Keratinocyte (primary cell): Measurements from ENCODE around the gene ZNRD2. TPM values are rescaled to one million over a fixed set of nuclear protein-coding genes. Genes with fewer than 3 reads are reported as not detected.

Experiments used
- DNase-seq: peaks from one replicate; pipeline ENCODE4 v3.0.0-alpha.2; 2011; ENCODE audit warnings: low read depth, missing footprints, low spot score
- FAIRE-seq: peaks from 2 replicates; lab custom pipeline; 2011; peaks lifted over from hg19 to GRCh38; lab: Jason Lieb, UNC
- H2AFZ ChIP-seq: 2 replicates; pipeline ENCODE4 v1.6.0; 2012; ENCODE audit warnings: low read length, control low read depth, inconsistent platforms; ENCODE audit not compliant: control insufficient read depth
- H3K27ac ChIP-seq: 2 replicates; pipeline ENCODE4 v1.5.1; 2011; ENCODE audit warnings: low read length; ENCODE audit not compliant: control insufficient read depth, insufficient read depth
- H3K27me3 ChIP-seq: 3 replicates; pipeline ENCODE4 v1.6.0; 2011; ENCODE audit warnings: low read length; ENCODE audit not compliant: control insufficient read depth, insufficient read depth; ENCODE audit errors: extremely low read depth
- H3K36me3 ChIP-seq, 2 experiments: 2 replicates in 1 of 2; 3 replicates in 1 of 2; pipeline ENCODE4 v1.5.1; 2011; ENCODE audit warnings: low read length in 2 of 2, mild to moderate bottlenecking in 1 of 2; ENCODE audit not compliant: control insufficient read depth in 2 of 2, insufficient read depth in 2 of 2; ENCODE audit errors: extremely low read depth in 1 of 2
- H3K4me1 ChIP-seq: 3 replicates; pipeline ENCODE4 v1.5.1; 2011; ENCODE audit warnings: low read length; ENCODE audit not compliant: control insufficient read depth, insufficient read depth; ENCODE audit errors: extremely low read depth
- H3K4me2 ChIP-seq: 3 replicates; pipeline ENCODE4 v1.6.0; 2011; ENCODE audit warnings: low read depth, low read length; ENCODE audit not compliant: control insufficient read depth, insufficient read depth; ENCODE audit errors: extremely low read depth
- H3K4me3 ChIP-seq, 3 experiments: fragments of 200-600 bp in 1 of 3; sonication (generic) in 1 of 3; 2 replicates in 2 of 3; 3 replicates in 1 of 3; pipeline ENCODE4 v1.5.1; 2011 to 2016; ENCODE audit warnings: low read length in 3 of 3, mild to moderate bottlenecking in 3 of 3, control low read depth in 2 of 3, inconsistent platforms in 1 of 3, low read depth in 1 of 3, mixed read lengths in 1 of 3, mixed run types in 1 of 3, moderate library complexity in 1 of 3; ENCODE audit not compliant: control insufficient read depth in 2 of 3, insufficient read depth in 2 of 3; ENCODE audit errors: extremely low read depth in 1 of 3
- H3K79me2 ChIP-seq: 2 replicates; pipeline ENCODE4 v1.6.0; 2012; ENCODE audit warnings: low read length; ENCODE audit not compliant: control insufficient read depth, insufficient read depth
- H3K9ac ChIP-seq: 3 replicates; pipeline ENCODE4 v1.6.0; 2011; ENCODE audit warnings: low read length; ENCODE audit not compliant: control insufficient read depth, insufficient read depth; ENCODE audit errors: extremely low read depth
- H3K9me1 ChIP-seq: 3 replicates; pipeline ENCODE4 v1.6.0; 2011; ENCODE audit warnings: low read length; ENCODE audit not compliant: control insufficient read depth, insufficient read depth; ENCODE audit errors: extremely low read depth
- H3K9me3 ChIP-seq: 2 replicates; pipeline ENCODE4 v1.5.1; 2012; ENCODE audit warnings: low read depth, low read length; ENCODE audit not compliant: control insufficient read depth
- H4K20me1 ChIP-seq: 3 replicates; pipeline ENCODE4 v1.6.0; 2011; ENCODE audit warnings: low read length; ENCODE audit not compliant: control insufficient read depth, insufficient read depth; ENCODE audit errors: extremely low read depth
- EZH2 ChIP-seq: IDR thresholded peaks from one replicate; pipeline ENCODE4 v1.6.1; 2012; ENCODE audit warnings: inconsistent platforms, mild to moderate bottlenecking, low read length, moderate library complexity
- dilution Hi-C: fragments of 300-500 bp; cut with MboI; formaldehyde crosslinking; loops from one replicate; pipeline ENCODE4 v1.7.0; 2020; ENCODE audit warnings: low sequenced_read_pairs; ENCODE audit not compliant: extremely low pct_ligation_motif_present
- polyA plus RNA-seq, 5 experiments: library from polyadenylated mRNA; depleted of rRNA in 3 of 5; stranded (reverse) in 3 of 5; stranded (forward) in 1 of 5; unstranded in 1 of 5; fragments of >200 nt; gene quantifications; 1 replicate in 1 of 5; 2 replicates in 3 of 5; 3 replicates in 1 of 5; pipeline versions ENCODE4 v1.2.1 to v1.2.3, GENCODE V29; 2011 to 2012; ENCODE audit warnings: missing spikeins in 2 of 5, low read depth in 1 of 5, low replicate concordance in 1 of 5
- TF ChIP-seq, protein P1 (sequence below), 3 experiments: IDR thresholded peaks in 1 of 3; conservative IDR thresholded peaks in 1 of 3; optimal IDR thresholded peaks in 1 of 3; 2 replicates in 2 of 3; 3 replicates in 1 of 3; pipeline versions ENCODE3 to v1.5.1; 2011; ENCODE audit warnings: low read length in 3 of 3, mild to moderate bottlenecking in 3 of 3, moderate library complexity in 2 of 3, control low read depth in 1 of 3, inconsistent platforms in 1 of 3; ENCODE audit not compliant: insufficient read depth in 2 of 3; ENCODE audit errors: extremely low read depth in 1 of 3

Gene ZNRD2
- polyA plus RNA-seq, 1 donor (not counting 4 experiments of a cell fraction or from before 2014, with no cell fraction given), result 33.6 TPM

DNA sequence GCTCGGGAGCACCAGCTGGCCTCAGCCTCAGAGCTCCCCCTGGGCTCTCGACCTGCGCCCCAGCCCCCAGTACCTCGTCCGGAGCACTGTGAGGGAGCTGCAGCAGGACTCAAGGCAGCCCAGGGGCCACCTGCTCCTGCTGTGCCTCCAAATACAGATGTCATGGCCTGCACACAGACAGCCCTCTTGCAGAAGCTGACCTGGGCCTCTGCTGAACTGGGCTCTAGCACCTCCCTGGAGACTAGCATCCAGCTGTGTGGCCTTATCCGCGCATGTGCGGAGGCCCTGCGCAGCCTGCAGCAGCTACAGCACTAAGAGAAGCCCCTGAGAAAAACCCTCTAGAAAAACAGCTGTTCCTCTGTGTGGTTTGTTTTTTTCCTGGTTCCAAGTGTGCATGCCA, 1.1 kb downstream of the ZNRD2 start:
- peaks cover 5% of the 10 kb centered on the region for H4K20me1 ChIP-seq
- TF ChIP-seq EZH2, result no peak
- H2AFZ ChIP-seq, result no peak overlapping the region
- H3K9ac ChIP-seq, result peak overlapping the region; percentile 92
- H3K36me3 ChIP-seq, result peaks cover 0 to 2% of the 10 kb centered on the region in 2 experiments
- H3K4me2 ChIP-seq, result peak overlapping the region; percentile 100
- DNase-seq (no peak), FAIRE-seq (no peak)
- peaks cover 49% of the 10 kb centered on the region for H3K4me1 ChIP-seq
- no peaks in the 10 kb centered on the region for H3K9me1 ChIP-seq
- H3K9me3 ChIP-seq, result no peaks in the 10 kb centered on the region
- dilution Hi-C loops, result no loop called here
- peak overlapping the region; percentile 85 to 90 (median 88) for H3K4me3 ChIP-seq
- peak overlapping the region; percentile 92 for H3K27ac ChIP-seq
- peaks cover 43% of the 10 kb centered on the region for H3K79me2 ChIP-seq
- H3K27me3 ChIP-seq, result no peaks in the 10 kb centered on the region

DNA sequence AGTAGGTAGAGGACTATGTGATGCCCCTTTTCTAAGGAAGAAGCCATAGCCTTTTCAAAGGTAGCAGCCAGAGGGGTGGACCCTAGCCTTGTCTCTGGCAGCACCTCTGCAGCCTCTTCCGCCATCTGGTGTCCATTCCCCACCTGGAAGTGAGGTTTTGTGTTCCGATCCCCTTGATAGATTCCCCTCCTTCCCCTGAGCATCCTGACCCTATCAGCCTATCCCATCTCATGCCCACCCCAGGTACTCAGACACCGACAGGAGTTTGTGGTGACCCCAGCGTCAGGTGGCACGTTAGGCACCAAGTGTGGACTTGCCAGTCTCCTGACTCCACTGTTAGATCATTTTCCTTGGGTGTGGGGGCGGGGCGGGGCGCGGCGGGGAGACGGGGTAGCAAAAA, 1.7 kb downstream of the ZNRD2 start:
- Histone ChIP-seq H3K79me2 (peaks cover 39% of the 10 kb centered on the region), H3K27ac (peak overlapping the region; percentile 44), H3K9me1 (no peaks in the 10 kb centered on the region), H3K36me3 (no peaks in the 10 kb centered on the region), H2AFZ (no peak overlapping the region), H4K20me1 (peaks cover 5% of the 10 kb centered on the region), H3K27me3 (no peaks in the 10 kb centered on the region), H3K4me2 (peak overlapping the region; percentile 100), H3K9me3 (no peaks in the 10 kb centered on the region), H3K4me1 (peaks cover 54% of the 10 kb centered on the region), H3K4me3 (peak overlapping the region; percentile 39 to 90 (median 85)), H3K9ac (peak overlapping the region; percentile 48)
- FAIRE-seq (no peak), DNase-seq (no peak)
- TF ChIP-seq, protein P1, sequence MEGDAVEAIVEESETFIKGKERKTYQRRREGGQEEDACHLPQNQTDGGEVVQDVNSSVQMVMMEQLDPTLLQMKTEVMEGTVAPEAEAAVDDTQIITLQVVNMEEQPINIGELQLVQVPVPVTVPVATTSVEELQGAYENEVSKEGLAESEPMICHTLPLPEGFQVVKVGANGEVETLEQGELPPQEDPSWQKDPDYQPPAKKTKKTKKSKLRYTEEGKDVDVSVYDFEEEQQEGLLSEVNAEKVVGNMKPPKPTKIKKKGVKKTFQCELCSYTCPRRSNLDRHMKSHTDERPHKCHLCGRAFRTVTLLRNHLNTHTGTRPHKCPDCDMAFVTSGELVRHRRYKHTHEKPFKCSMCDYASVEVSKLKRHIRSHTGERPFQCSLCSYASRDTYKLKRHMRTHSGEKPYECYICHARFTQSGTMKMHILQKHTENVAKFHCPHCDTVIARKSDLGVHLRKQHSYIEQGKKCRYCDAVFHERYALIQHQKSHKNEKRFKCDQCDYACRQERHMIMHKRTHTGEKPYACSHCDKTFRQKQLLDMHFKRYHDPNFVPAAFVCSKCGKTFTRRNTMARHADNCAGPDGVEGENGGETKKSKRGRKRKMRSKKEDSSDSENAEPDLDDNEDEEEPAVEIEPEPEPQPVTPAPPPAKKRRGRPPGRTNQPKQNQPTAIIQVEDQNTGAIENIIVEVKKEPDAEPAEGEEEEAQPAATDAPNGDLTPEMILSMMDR (optimal IDR thresholded peaks at IDR 0.05 in 1 of 3, IDR thresholded peaks at IDR 0.05 in 1 of 3, conservative IDR thresholded peaks at IDR 0.05 in 1 of 3; ENCODE audit: extremely low read depth in 1 of 3, insufficient read depth in 2 of 3, low read length in 3 of 3), result peak in 2 of 3 experiments; percentile 65 to 67
- no peak for TF ChIP-seq EZH2
- dilution Hi-C loops, result no loop called here
